ENCODE data around the gene TSEN34. TPM values are rescaled to one million over a fixed set of nuclear protein-coding genes. Genes with fewer than 3 reads are reported as not detected.
"Not testable (repeated sequence)": the region's sequence is repeated elsewhere in the genome, so short reads cannot be mapped to it uniquely, and the experiment has no call there.

The TSEN34 gene
- total RNA-seq, 4 donors from 2014 or later, result 42.7 to 76.3 (median 69.1) TPM

DNA sequence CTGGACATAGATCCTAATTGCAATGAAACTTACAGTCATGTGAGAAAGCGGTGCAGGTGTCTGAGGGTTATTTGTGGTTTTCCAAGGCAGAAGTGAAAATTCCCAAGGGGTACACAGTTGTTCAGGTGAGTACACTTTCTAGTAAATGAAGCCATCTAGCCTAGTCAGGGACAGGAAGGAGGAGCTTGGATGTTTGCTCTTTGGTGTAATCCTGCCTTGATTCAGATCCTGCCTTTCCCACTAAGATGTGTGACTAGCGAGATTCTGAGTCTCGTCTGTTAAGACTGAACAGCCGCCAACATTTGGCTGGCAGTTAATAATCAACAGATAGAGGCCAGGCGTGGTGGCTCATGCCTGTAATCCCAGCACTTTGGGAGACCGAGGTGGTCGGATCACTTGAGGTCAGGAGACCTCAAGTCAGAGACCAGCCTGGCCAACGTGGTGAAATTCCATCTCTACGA is 12.1 kb downstream of the TSEN34 start:
- no peak overlapping the region for H3K27ac ChIP-seq
- TF ChIP-seq EP300 (IDR thresholded peaks at IDR 0.05) (no peak), POLR2AphosphoS5 (IDR thresholded peaks at IDR 0.05) (no peak), POLR2A (IDR thresholded peaks at IDR 0.05) (no peak)
- TF ChIP-seq, protein P1, sequence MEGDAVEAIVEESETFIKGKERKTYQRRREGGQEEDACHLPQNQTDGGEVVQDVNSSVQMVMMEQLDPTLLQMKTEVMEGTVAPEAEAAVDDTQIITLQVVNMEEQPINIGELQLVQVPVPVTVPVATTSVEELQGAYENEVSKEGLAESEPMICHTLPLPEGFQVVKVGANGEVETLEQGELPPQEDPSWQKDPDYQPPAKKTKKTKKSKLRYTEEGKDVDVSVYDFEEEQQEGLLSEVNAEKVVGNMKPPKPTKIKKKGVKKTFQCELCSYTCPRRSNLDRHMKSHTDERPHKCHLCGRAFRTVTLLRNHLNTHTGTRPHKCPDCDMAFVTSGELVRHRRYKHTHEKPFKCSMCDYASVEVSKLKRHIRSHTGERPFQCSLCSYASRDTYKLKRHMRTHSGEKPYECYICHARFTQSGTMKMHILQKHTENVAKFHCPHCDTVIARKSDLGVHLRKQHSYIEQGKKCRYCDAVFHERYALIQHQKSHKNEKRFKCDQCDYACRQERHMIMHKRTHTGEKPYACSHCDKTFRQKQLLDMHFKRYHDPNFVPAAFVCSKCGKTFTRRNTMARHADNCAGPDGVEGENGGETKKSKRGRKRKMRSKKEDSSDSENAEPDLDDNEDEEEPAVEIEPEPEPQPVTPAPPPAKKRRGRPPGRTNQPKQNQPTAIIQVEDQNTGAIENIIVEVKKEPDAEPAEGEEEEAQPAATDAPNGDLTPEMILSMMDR (IDR thresholded peaks at IDR 0.05), result no peak
- DNase-seq (ENCODE audit: low spot score in 2 of 2), result no peak
- peaks cover 61% of the 10 kb centered on the region for H3K36me3 ChIP-seq
- peaks cover 70% of the 10 kb centered on the region for H3K4me1 ChIP-seq
- no peak overlapping the region for H3K4me3 ChIP-seq
- H3K27me3 ChIP-seq, result no peaks in the 10 kb centered on the region
- no peaks in the 10 kb centered on the region for H3K9me3 ChIP-seq
- 55% methylated on average over 9 of the region's 9 CpGs for WGBS

DNA sequence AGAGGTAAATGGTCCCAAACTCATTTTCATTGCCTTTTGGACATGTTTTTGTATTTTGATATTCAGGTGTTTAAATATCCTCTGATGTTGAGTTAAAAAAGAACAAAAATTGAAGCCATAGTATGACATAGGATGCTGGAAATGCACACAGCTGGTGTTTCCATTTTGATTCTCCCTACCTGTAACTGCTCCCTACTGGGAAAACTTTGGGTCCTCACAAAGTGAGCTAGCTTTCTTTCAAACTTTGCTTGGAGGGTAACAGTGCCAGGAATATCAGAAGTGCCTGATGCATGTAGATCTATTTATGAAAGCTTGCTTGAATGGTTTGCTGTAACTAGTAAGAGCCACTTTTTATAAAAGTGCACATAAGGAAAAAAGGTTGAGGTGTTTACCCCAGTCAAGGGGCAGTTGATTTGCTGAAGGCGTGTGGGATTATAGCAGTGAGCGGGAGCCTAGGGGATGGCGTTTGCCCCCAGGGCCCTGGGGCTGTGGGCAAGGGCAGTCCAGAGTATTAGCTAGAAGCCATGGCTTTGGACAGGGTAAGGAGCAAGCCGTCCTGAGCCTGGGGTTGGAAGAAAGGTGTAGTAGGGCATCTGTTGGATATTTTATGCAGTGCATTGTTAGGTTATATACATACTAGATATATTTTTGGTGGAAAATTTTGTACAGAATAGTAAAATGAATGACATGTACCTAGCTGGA is 13.8 kb downstream of the TSEN34 start:
- no peak overlapping the region for H3K27ac ChIP-seq
- peaks cover 62% of the 10 kb centered on the region for H3K36me3 ChIP-seq
- no peaks in the 10 kb centered on the region for H3K27me3 ChIP-seq
- no peak overlapping the region for H3K4me3 ChIP-seq
- peaks cover 85% of the 10 kb centered on the region for H3K4me1 ChIP-seq
- DNase-seq (ENCODE audit: low spot score in 2 of 2), result no peak
- H3K9me3 ChIP-seq, result no peaks in the 10 kb centered on the region
- TF ChIP-seq, protein P1 (IDR thresholded peaks at IDR 0.05), result no peak
- TF ChIP-seq POLR2AphosphoS5 (IDR thresholded peaks at IDR 0.05), result no peak
- 84% methylated on average over 4 of the region's 4 CpGs for WGBS

DNA sequence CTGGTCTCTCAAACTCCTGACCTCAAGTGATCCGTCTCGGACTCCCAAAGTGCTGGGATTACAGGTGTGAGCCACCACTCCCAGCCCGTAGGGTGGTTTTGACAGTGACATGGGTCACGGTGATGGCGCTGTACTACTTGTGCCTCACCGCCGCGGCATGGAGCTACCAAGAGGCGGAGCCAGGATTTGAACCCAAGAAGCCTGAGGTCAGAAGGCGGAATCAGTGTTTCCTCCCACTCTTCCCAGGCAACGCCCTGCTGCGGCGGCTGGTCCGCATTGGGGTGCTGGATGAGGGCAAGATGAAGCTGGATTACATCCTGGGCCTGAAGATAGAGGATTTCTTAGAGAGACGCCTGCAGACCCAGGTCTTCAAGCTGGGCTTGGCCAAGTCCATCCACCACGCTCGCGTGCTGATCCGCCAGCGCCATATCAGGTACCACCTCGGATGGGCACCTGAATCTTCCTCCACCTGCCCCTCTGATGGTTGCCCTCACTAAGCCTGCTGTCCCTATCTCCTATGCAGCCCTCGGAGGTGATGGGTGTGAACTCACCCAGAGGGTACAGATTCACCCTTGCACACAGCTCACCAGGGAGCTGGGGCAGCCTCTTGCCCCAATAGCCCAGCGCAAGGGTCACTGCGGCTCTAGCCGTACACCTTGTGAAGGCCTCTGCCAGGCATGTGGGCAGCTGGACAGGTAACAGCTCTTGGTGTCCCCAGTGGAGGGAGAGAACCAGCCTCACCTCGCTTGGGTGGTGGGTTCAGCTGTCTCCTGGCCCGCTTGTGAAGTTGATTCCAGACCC is 15.1 kb downstream of the TSEN34 start:
- Histone ChIP-seq H3K4me3 (no peak overlapping the region), H3K36me3 (peaks cover 62% of the 10 kb centered on the region), H3K27me3 (no peaks in the 10 kb centered on the region), H3K9me3 (no peaks in the 10 kb centered on the region), H3K4me1 (peaks cover 84% of the 10 kb centered on the region), H3K27ac (no peak overlapping the region)
- TF ChIP-seq, protein P1 (IDR thresholded peaks at IDR 0.05), result no peak
- TF ChIP-seq POLR2A (IDR thresholded peaks at IDR 0.05) (no peak), EP300 (IDR thresholded peaks at IDR 0.05) (no peak), POLR2AphosphoS5 (IDR thresholded peaks at IDR 0.05) (no peak)
- DNase-seq (ENCODE audit: low spot score in 2 of 2), result no peak
- 87% methylated on average over 15 of the region's 27 CpGs for whole genome bisulfite sequencing

DNA sequence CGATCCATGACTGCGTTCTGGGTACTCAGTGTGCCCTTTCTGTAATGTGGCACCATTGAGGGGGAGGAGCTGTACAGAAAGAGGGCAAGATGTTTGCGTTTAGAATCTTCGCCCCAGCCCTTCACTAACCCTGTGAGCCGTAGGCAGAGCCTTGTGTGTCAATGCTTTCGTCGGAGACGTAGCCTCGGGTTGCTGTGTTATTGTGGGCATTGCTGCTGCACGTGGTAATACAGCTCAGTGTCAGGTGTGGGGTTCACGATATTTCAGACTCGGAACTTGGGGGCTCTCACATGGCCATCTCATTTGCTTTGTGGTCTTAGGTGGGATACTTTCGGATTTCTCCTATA is 15.7 kb downstream of the TSEN34 start:
- peaks cover 62% of the 10 kb centered on the region for H3K36me3 ChIP-seq
- H3K4me3 ChIP-seq, result no peak overlapping the region
- no peak for TF ChIP-seq POLR2A (IDR thresholded peaks at IDR 0.05)
- TF ChIP-seq, protein P1 (IDR thresholded peaks at IDR 0.05), result no peak
- no peak for TF ChIP-seq POLR2AphosphoS5 (IDR thresholded peaks at IDR 0.05)
- no peak for TF ChIP-seq EP300 (IDR thresholded peaks at IDR 0.05)
- H3K4me1 ChIP-seq, result peaks cover 78% of the 10 kb centered on the region
- no peaks in the 10 kb centered on the region for H3K9me3 ChIP-seq
- 77% methylated on average over 10 of the region's 13 CpGs for WGBS
- DNase-seq (ENCODE audit: low spot score in 2 of 2), result no peak
- peak overlapping the region; percentile 55 for H3K27ac ChIP-seq
- H3K27me3 ChIP-seq, result no peaks in the 10 kb centered on the region

DNA sequence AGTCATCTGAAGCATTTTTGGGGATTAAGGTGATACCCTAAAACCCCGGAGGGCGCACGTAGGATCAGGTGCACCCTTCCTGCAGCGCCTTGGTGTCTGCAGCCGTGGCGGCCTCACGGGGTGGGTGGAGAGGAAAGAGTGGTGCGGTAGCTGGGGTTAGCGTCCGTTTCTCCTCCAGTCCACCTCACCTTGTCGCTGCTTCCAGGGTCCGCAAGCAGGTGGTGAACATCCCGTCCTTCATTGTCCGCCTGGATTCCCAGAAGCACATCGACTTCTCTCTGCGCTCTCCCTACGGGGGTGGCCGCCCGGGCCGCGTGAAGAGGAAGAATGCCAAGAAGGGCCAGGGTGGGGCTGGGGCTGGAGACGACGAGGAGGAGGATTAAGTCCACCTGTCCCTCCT is 16.1 kb downstream of the TSEN34 start:
- peaks cover 60% of the 10 kb centered on the region for H3K36me3 ChIP-seq
- peaks cover 74% of the 10 kb centered on the region for H3K4me1 ChIP-seq
- peak overlapping the region; percentile 55 for H3K27ac ChIP-seq
- not testable (repeated sequence) for H3K9me3 ChIP-seq; DNase-seq (ENCODE audit: low spot score in 2 of 2); H3K27me3 ChIP-seq; H3K4me3 ChIP-seq
- 62% methylated on average over 17 of the region's 23 CpGs for WGBS
